Ectodermal cell (in vitro differentiated cells): ENCODE results near the gene B4GALT1.

Experiments
- H3K27ac ChIP-seq: 2 replicates; pipeline ENCODE4 v1.7.0; 2013; ENCODE audit warnings: mild to moderate bottlenecking, low read depth, low read length; ENCODE audit not compliant: insufficient read depth, poor library complexity, severe bottlenecking
- H3K27me3 ChIP-seq: 2 replicates; pipeline ENCODE4 v1.7.0; 2013; ENCODE audit warnings: mild to moderate bottlenecking, low read length; ENCODE audit not compliant: insufficient read depth, control insufficient read depth, poor library complexity, severe bottlenecking
- H3K36me3 ChIP-seq: one replicate; pipeline ENCODE4 v1.7.0; 2013; ENCODE audit warnings: low read length; ENCODE audit not compliant: control insufficient read depth, insufficient read depth
- H3K4me1 ChIP-seq: one replicate; pipeline ENCODE4 v1.7.0; 2013; ENCODE audit warnings: low read length; ENCODE audit not compliant: control insufficient read depth, insufficient read depth
- H3K4me3 ChIP-seq: 2 replicates; pipeline ENCODE4 v1.7.0; 2013; ENCODE audit warnings: low read depth, low read length, control low read depth; ENCODE audit not compliant: insufficient read depth
- H3K9me3 ChIP-seq: 2 replicates; pipeline ENCODE4 v1.7.0; 2013; ENCODE audit warnings: mild to moderate bottlenecking, low read length, moderate library complexity; ENCODE audit not compliant: control insufficient read depth
- WGBS, 2 experiments: methylation state at CpG; one replicate each; pipeline ENCODE4 v1.1.7; 2013; ENCODE audit warnings: missing lambda C conversion rate in 2 of 2; 5-methylcytosine and 5-hydroxymethylcytosine counted together

B4GALT1 gene

GRCh38 chr9:33076046-33077004 is 90.8 kb downstream of the B4GALT1 start, which contains the start of gene SMU1:
TSS of gene SMU1 (minus strand) at chr9:33076674. CDS start at chr9:33076608, 66 bp downstream.
- Histone ChIP-seq H3K27ac (peak within 1 kb of the TSS; percentile 67), H3K27me3 (peaks cover 4% of the 10 kb centered on the region), H3K4me1 (peaks cover 5% of the 10 kb centered on the region), H3K4me3 (peak within 1 kb of the TSS; percentile 83), H3K9me3 (no peaks in the 10 kb centered on the region), H3K36me3 (peaks cover 9% of the 10 kb centered on the region)
- WGBS, 2 experiments: 1% methylated on average over 53 of the region's 53 CpGs

- Histone ChIP-seq H3K27ac (no peak overlapping the region), H3K4me1 (no peaks in the 10 kb centered on the region), H3K36me3 (peaks cover 30% of the 10 kb centered on the region), H3K27me3 (no peaks in the 10 kb centered on the region), H3K9me3 (no peaks in the 10 kb centered on the region), H3K4me3 (no peak overlapping the region)
- 79 to 96% methylated on average over 1 of the region's 1 CpG for WGBS, 2 experiments
These were observed 98.1 kb downstream of the B4GALT1 start for GRCh38 chr9:33068991-33069390.

DNA sequence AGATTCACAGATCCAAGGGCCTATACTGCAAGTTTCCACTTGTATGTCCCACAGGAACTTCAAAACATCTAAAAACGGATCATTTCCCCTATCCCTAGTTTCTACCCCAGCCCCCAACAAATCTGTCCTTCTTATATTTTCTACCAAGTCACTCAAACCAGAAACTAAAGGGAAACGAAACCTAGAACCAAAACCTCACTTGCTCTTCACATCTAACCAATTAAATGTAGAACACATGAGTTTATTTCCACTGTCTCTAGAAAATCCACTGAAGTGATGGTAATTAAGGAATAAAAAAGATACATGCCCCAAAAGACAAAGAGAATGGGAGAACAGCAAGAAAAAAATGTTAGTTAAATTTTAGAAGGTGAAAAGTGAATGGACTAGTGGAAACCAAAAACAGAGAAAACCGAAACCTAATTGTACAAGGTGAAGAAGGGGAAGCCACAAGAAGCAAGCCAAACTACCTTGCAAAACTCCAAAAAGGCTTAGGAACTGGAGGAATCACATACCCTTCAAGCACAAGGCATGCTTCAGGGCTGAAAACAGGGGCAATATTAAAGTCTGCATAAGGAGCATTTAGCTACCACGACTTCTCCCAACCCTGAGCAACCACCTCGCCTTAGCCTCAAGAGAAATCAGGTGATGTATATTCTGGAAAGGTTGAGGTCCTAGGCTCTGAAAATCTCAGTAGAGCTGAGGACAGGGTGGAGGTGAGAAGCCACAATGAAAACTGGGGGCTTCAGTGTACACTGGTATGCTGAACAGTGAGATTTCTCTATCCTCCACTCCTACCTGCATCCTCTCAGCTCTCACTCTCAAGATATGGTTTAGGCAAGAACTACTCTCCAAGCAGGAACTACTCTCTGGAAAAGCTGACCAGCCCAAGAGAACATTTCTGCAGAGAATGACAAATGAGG is 101.7 kb downstream of the B4GALT1 start:
- H3K27me3 ChIP-seq: no peaks in the 10 kb centered on the region
- 94% methylated on average over 5 of the region's 5 CpGs for WGBS, 2 experiments
- H3K9me3 ChIP-seq: no peaks in the 10 kb centered on the region
- no peak overlapping the region for H3K4me3 ChIP-seq
- no peaks in the 10 kb centered on the region for H3K4me1 ChIP-seq
- H3K27ac ChIP-seq: no peak overlapping the region
- peaks cover 37% of the 10 kb centered on the region for H3K36me3 ChIP-seq
